OCI-LY3 (cell line): ENCODE data around the gene COPA.

Source experiments
- EZH2phosphoT487 ChIP-seq: fragments of 200-600 bp; shearing (Covaris generic); IDR thresholded peaks from 2 replicates; pipeline ENCODE4 v1.6.1; 2018; ENCODE audit warnings: antibody characterized with exemption, mixed run types, low read depth
- TF ChIP-seq, protein P1 (sequence below): fragments of 200-600, 300-600 bp; sonication (generic); IDR thresholded peaks from 2 replicates; pipeline ENCODE4 v1.5.1; 2014; ENCODE audit warnings: antibody characterized with exemption, low read length, low read depth

DNA sequence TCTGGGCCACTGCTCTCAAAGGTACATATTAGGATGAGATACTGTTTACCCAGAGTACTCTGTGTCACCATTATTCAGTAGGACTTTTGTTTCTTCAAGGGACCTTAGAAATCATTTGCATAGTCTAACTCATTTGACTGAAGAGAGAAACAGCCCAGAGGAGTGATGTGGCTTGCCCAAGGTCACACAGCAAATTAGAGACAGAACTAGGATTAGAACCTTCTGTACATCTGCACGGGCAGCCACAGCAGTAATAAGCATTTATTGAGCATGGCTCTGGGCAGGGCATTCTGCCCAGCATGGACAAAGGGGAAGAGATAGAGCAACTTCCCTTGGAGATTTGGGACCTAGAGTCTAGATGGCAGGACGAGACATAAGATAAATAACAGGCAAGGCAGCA lies 18.1 kb upstream of the COPA start:
- TF ChIP-seq, protein P1, sequence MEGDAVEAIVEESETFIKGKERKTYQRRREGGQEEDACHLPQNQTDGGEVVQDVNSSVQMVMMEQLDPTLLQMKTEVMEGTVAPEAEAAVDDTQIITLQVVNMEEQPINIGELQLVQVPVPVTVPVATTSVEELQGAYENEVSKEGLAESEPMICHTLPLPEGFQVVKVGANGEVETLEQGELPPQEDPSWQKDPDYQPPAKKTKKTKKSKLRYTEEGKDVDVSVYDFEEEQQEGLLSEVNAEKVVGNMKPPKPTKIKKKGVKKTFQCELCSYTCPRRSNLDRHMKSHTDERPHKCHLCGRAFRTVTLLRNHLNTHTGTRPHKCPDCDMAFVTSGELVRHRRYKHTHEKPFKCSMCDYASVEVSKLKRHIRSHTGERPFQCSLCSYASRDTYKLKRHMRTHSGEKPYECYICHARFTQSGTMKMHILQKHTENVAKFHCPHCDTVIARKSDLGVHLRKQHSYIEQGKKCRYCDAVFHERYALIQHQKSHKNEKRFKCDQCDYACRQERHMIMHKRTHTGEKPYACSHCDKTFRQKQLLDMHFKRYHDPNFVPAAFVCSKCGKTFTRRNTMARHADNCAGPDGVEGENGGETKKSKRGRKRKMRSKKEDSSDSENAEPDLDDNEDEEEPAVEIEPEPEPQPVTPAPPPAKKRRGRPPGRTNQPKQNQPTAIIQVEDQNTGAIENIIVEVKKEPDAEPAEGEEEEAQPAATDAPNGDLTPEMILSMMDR: no peak
- TF ChIP-seq EZH2phosphoT487: no peak
